GM23338 (cell line): ENCODE measurements around the gene CPT1A.

Experiments
- CREB1 ChIP-seq: fragments of 250-450 bp; sonication (Bioruptor Pico); IDR thresholded peaks from 2 replicates; pipeline ENCODE4 v1.5.0; 2020; ENCODE audit warnings: low read depth, mild to moderate bottlenecking, moderate library complexity
- CTCF ChIP-seq, 2 experiments: fragments of 200-600 bp in 1 of 2; sonication (generic) in 1 of 2; conservative IDR thresholded peaks; 2 replicates each; pipeline versions ENCODE4 v1.5.1 to v1.6.1; 2016 to 2017; ENCODE audit warnings: antibody characterized with exemption in 2 of 2, low read depth in 2 of 2, mild to moderate bottlenecking in 2 of 2, moderate library complexity in 1 of 2
- EZH2 ChIP-seq: fragments of 200-600 bp; sonication (generic); IDR thresholded peaks from one replicate; pipeline ENCODE4 v1.8.0; 2017; ENCODE audit warnings: antibody characterized with exemption, mild to moderate bottlenecking, low read depth; ENCODE audit not compliant: unreplicated experiment
- JUNB ChIP-seq: IDR thresholded peaks from one replicate; pipeline ENCODE4 v1.6.1; 2016; ENCODE audit warnings: antibody characterized with exemption; ENCODE audit not compliant: unreplicated experiment
- POLR2AphosphoS5 ChIP-seq: IDR thresholded peaks from 2 replicates; pipeline ENCODE4 v1.6.1; 2016; ENCODE audit warnings: antibody characterized with exemption, low read depth
- REST ChIP-seq: IDR thresholded peaks from one replicate; pipeline ENCODE4 v1.6.1; 2018; ENCODE audit warnings: antibody characterized with exemption; ENCODE audit not compliant: unreplicated experiment
- ZNF114 ChIP-seq: fragments of 250-450 bp; sonication (Bioruptor Pico); IDR thresholded peaks from 2 replicates; pipeline ENCODE4 v1.5.0; 2020; ENCODE audit warnings: mild to moderate bottlenecking, moderate library complexity

GRCh38 chr11:68840661-68841653 lies 759 bp downstream of the CPT1A start:
- TF ChIP-seq REST (no peak), CTCF (conservative IDR thresholded peaks at IDR 0.05; ENCODE audit: low read depth in 2 of 2) (no peak), EZH2 (peak; percentile 51), JUNB (no peak), CREB1 (no peak), POLR2AphosphoS5 (no peak), ZNF114 (CRISPR knock-in tag) (no peak)
